GM23338 (cell line): Measurements from ENCODE around the gene PRELID3B.

ENCODE experiments used
- CREB1 ChIP-seq: fragments of 250-450 bp; sonication (Bioruptor Pico); IDR thresholded peaks from 2 replicates; pipeline ENCODE4 v1.5.0; 2020; ENCODE audit warnings: low read depth, mild to moderate bottlenecking, moderate library complexity
- EZH2 ChIP-seq: fragments of 200-600 bp; sonication (generic); IDR thresholded peaks from one replicate; pipeline ENCODE4 v1.8.0; 2017; ENCODE audit warnings: antibody characterized with exemption, mild to moderate bottlenecking, low read depth; ENCODE audit not compliant: unreplicated experiment
- EZH2phosphoT487 ChIP-seq: fragments of 200-600 bp; sonication (generic); IDR thresholded peaks from one replicate; pipeline ENCODE4 v1.8.1; 2018; ENCODE audit warnings: antibody characterized with exemption; ENCODE audit not compliant: unreplicated experiment
- JUNB ChIP-seq: IDR thresholded peaks from one replicate; pipeline ENCODE4 v1.6.1; 2016; ENCODE audit warnings: antibody characterized with exemption; ENCODE audit not compliant: unreplicated experiment
- NANOG ChIP-seq: IDR thresholded peaks from 2 replicates; pipeline ENCODE4 v1.6.1; 2016; ENCODE audit warnings: antibody characterized with exemption, borderline replicate concordance
- POLR2AphosphoS5 ChIP-seq: IDR thresholded peaks from 2 replicates; pipeline ENCODE4 v1.6.1; 2016; ENCODE audit warnings: antibody characterized with exemption, low read depth
- ZNF331 ChIP-seq: fragments of 250-450 bp; sonication (Bioruptor Pico); IDR thresholded peaks from 2 replicates; pipeline ENCODE4 v1.5.0; 2020; ENCODE audit warnings: low read depth, mild to moderate bottlenecking, moderate library complexity
- TF ChIP-seq, protein P1 (sequence below), 2 experiments: fragments of 200-600 bp in 1 of 2; sonication (generic) in 1 of 2; conservative IDR thresholded peaks; 2 replicates each; pipeline versions ENCODE4 v1.5.1 to v1.6.1; 2016 to 2017; ENCODE audit warnings: antibody characterized with exemption in 2 of 2, low read depth in 2 of 2, mild to moderate bottlenecking in 2 of 2, moderate library complexity in 1 of 2
- TF ChIP-seq, protein P2 (sequence below): IDR thresholded peaks from 2 replicates; pipeline ENCODE4 v1.6.1; 2016; ENCODE audit warnings: antibody characterized with exemption
- TF ChIP-seq, protein P3 (sequence below): IDR thresholded peaks from one replicate; pipeline ENCODE4 v1.6.1; 2018; ENCODE audit warnings: antibody characterized with exemption; ENCODE audit not compliant: unreplicated experiment

DNA sequence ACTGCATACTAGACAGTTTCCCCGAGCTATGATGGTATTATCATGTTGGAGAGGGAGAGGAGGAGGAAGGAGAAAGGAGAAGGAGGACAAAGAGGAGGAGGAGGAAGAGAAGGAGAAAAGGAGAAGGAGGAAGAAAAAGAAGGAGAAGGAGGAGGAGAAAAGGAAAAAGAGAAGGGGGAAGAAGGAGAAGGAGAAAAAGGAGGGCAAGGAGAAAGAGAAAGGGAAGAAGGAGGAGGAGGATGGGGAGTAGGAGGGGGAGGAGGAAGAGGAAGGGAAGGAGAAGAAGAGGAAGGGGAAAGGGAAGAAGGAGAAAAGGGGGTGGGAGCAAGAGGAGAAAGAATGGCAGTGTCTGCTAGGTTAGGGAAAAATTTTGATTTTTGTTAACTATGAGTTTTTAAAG lies 35.1 kb upstream of the PRELID3B start:
- TF ChIP-seq, protein P1, sequence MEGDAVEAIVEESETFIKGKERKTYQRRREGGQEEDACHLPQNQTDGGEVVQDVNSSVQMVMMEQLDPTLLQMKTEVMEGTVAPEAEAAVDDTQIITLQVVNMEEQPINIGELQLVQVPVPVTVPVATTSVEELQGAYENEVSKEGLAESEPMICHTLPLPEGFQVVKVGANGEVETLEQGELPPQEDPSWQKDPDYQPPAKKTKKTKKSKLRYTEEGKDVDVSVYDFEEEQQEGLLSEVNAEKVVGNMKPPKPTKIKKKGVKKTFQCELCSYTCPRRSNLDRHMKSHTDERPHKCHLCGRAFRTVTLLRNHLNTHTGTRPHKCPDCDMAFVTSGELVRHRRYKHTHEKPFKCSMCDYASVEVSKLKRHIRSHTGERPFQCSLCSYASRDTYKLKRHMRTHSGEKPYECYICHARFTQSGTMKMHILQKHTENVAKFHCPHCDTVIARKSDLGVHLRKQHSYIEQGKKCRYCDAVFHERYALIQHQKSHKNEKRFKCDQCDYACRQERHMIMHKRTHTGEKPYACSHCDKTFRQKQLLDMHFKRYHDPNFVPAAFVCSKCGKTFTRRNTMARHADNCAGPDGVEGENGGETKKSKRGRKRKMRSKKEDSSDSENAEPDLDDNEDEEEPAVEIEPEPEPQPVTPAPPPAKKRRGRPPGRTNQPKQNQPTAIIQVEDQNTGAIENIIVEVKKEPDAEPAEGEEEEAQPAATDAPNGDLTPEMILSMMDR (conservative IDR thresholded peaks at IDR 0.05; ENCODE audit: low read depth in 2 of 2), result no peak
- TF ChIP-seq POLR2AphosphoS5, result no peak
- TF ChIP-seq, protein P2, sequence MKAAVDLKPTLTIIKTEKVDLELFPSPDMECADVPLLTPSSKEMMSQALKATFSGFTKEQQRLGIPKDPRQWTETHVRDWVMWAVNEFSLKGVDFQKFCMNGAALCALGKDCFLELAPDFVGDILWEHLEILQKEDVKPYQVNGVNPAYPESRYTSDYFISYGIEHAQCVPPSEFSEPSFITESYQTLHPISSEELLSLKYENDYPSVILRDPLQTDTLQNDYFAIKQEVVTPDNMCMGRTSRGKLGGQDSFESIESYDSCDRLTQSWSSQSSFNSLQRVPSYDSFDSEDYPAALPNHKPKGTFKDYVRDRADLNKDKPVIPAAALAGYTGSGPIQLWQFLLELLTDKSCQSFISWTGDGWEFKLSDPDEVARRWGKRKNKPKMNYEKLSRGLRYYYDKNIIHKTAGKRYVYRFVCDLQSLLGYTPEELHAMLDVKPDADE, result no peak
- TF ChIP-seq, protein P3, sequence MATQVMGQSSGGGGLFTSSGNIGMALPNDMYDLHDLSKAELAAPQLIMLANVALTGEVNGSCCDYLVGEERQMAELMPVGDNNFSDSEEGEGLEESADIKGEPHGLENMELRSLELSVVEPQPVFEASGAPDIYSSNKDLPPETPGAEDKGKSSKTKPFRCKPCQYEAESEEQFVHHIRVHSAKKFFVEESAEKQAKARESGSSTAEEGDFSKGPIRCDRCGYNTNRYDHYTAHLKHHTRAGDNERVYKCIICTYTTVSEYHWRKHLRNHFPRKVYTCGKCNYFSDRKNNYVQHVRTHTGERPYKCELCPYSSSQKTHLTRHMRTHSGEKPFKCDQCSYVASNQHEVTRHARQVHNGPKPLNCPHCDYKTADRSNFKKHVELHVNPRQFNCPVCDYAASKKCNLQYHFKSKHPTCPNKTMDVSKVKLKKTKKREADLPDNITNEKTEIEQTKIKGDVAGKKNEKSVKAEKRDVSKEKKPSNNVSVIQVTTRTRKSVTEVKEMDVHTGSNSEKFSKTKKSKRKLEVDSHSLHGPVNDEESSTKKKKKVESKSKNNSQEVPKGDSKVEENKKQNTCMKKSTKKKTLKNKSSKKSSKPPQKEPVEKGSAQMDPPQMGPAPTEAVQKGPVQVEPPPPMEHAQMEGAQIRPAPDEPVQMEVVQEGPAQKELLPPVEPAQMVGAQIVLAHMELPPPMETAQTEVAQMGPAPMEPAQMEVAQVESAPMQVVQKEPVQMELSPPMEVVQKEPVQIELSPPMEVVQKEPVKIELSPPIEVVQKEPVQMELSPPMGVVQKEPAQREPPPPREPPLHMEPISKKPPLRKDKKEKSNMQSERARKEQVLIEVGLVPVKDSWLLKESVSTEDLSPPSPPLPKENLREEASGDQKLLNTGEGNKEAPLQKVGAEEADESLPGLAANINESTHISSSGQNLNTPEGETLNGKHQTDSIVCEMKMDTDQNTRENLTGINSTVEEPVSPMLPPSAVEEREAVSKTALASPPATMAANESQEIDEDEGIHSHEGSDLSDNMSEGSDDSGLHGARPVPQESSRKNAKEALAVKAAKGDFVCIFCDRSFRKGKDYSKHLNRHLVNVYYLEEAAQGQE, result no peak
- no peak for TF ChIP-seq EZH2
- no peak for TF ChIP-seq EZH2phosphoT487
- TF ChIP-seq JUNB, result no peak
- TF ChIP-seq ZNF331 (CRISPR knock-in tag), result no peak
- no peak for TF ChIP-seq NANOG
- TF ChIP-seq CREB1 (CRISPR knock-in tag), result no peak
